Activated T-cell treated with anti-CD3 and anti-CD28 coated beads, Interleukin-2, amount 50 U/mL, for 4 hours (primary cell): ENCODE data around the gene MEIS1. TPM values are rescaled to one million over a fixed set of nuclear protein-coding genes. Genes with fewer than 3 reads are reported as not detected.
A peak's percentile ranks its signal among the peaks of the same experiment; 100 is the strongest.

ENCODE experiments used
- ATAC-seq, 2 donors: fragments of 200-7000 bp; cut with Tn5 transposase; one replicate each; pipeline ENCODE4 v1.10.0; 2021
- DNase-seq: peaks from one replicate; pipeline ENCODE4 v3.0.0-alpha.2; 2020
- H3K27me3 Mint-ChIP-seq: one replicate; pipeline ENCODE4 v1.8.0; 2021; ENCODE audit warnings: low read depth, mixed read lengths
- H3K36me3 Mint-ChIP-seq: one replicate; pipeline ENCODE4 v1.8.0; 2022; ENCODE audit warnings: mixed read lengths; ENCODE audit not compliant: insufficient read depth
- H3K4me1 Mint-ChIP-seq: one replicate; pipeline ENCODE4 v1.8.0; 2021; ENCODE audit warnings: low read depth, mixed read lengths
- H3K4me3 Mint-ChIP-seq: one replicate; pipeline ENCODE4 v1.8.0; 2021; ENCODE audit warnings: mild to moderate bottlenecking, moderate library complexity, mixed read lengths
- H3K9me3 Mint-ChIP-seq: one replicate; pipeline ENCODE4 v1.8.0; 2021; ENCODE audit warnings: mixed read lengths
- total RNA-seq, 3 donors: library from RNA; stranded (reverse); gene quantifications; one replicate each; pipeline ENCODE4 v1.2.1, GENCODE V29; 2021

Gene MEIS1
- total RNA-seq, 3 donors from 2014 or later, result 0.46 to 0.53 (median 0.46) TPM

GRCh38 chr2:66569321-66569851 lies 134.5 kb downstream of the MEIS1 start:
- no peaks in the 10 kb centered on the region for H3K36me3 Mint-ChIP-seq
- no peaks in the 10 kb centered on the region for H3K9me3 Mint-ChIP-seq
- H3K4me1 Mint-ChIP-seq, result no peaks in the 10 kb centered on the region
- H3K4me3 Mint-ChIP-seq, result no peak overlapping the region
- no peak for ATAC-seq
- H3K27me3 Mint-ChIP-seq, result peaks cover 10% of the 10 kb centered on the region
- DNase-seq, result no peak

- Mint-ChIP-seq H3K36me3 (no peaks in the 10 kb centered on the region), H3K27me3 (peaks cover 10% of the 10 kb centered on the region), H3K4me1 (peaks cover 2% of the 10 kb centered on the region), H3K4me3 (no peak overlapping the region), H3K9me3 (no peaks in the 10 kb centered on the region)
- ATAC-seq (no peak), DNase-seq (no peak)
Observed at GRCh38 chr2:66569974-66570373, 135.0 kb downstream of the MEIS1 start.

DNA sequence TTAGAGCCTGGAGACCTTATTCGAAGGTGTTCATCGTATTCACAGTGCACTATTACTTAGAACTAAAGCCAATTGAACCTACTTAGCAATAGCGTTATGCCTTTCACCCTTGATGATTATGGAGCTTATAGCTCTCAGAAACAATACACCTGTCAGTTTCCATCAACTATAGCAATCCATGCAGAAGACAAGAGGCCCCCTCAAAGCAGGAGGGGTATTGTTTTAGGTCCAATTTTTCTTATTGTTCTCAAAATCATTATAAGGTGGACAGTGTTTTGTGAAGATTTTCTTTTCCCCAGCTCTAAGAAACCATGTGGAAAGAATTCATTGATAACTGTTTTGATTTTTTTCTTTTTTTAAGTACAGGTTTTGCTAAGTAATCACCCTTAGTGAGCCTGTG lies 135.5 kb downstream of the MEIS1 start:
- H3K36me3 Mint-ChIP-seq, result no peaks in the 10 kb centered on the region
- H3K9me3 Mint-ChIP-seq, result no peaks in the 10 kb centered on the region
- peaks cover 5% of the 10 kb centered on the region for H3K4me1 Mint-ChIP-seq
- H3K4me3 Mint-ChIP-seq, result no peak overlapping the region
- ATAC-seq (no peak), DNase-seq (no peak)
- H3K27me3 Mint-ChIP-seq, result peaks cover 13% of the 10 kb centered on the region

- Mint-ChIP-seq H3K9me3 (no peaks in the 10 kb centered on the region), H3K4me1 (peaks cover 6% of the 10 kb centered on the region), H3K4me3 (no peak overlapping the region), H3K36me3 (no peaks in the 10 kb centered on the region), H3K27me3 (peaks cover 20% of the 10 kb centered on the region)
- no peak for ATAC-seq
- no peak for DNase-seq
Observed at GRCh38 chr2:66571918-66572317, 137.0 kb downstream of the MEIS1 start.

- no peak overlapping the region for H3K4me3 Mint-ChIP-seq
- peaks cover 6% of the 10 kb centered on the region for H3K4me1 Mint-ChIP-seq
- H3K27me3 Mint-ChIP-seq, result peaks cover 24% of the 10 kb centered on the region
- H3K36me3 Mint-ChIP-seq, result no peaks in the 10 kb centered on the region
- ATAC-seq (no peak), DNase-seq (no peak)
- no peaks in the 10 kb centered on the region for H3K9me3 Mint-ChIP-seq
Observed at GRCh38 chr2:66572391-66572790, 137.5 kb downstream of the MEIS1 start.

GRCh38 chr2:66573416-66573815 lies 138.5 kb downstream of the MEIS1 start:
- DNase-seq (no peak), ATAC-seq (no peak)
- Mint-ChIP-seq H3K36me3 (no peaks in the 10 kb centered on the region), H3K27me3 (peaks cover 34% of the 10 kb centered on the region), H3K4me3 (no peak overlapping the region), H3K4me1 (peaks cover 6% of the 10 kb centered on the region), H3K9me3 (no peaks in the 10 kb centered on the region)

DNA sequence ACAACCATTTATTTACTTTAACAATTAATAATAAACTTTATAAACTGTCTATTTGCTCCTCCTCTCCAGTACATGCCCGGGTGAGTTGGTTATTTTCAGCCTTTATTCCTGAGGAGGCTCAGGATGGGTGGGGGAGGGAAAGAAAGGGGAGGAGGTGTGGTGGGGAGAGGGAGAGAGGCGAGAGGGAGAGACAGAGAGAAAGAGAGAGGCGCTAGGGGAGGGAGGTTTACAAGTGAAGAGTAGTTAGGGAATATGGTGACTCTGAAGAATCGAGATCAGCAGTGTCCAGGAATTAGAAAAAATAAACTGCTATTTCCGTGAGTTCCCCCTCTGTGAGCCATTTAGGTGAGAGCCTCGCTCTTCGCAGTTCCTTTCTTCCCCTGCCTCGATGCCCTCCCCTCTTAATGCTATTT lies 138.9 kb downstream of the MEIS1 start:
- Mint-ChIP-seq H3K9me3 (no peaks in the 10 kb centered on the region), H3K4me1 (peaks cover 6% of the 10 kb centered on the region), H3K36me3 (no peaks in the 10 kb centered on the region), H3K4me3 (no peak overlapping the region), H3K27me3 (peaks cover 38% of the 10 kb centered on the region)
- DNase-seq (no peak), ATAC-seq (no peak)

DNA sequence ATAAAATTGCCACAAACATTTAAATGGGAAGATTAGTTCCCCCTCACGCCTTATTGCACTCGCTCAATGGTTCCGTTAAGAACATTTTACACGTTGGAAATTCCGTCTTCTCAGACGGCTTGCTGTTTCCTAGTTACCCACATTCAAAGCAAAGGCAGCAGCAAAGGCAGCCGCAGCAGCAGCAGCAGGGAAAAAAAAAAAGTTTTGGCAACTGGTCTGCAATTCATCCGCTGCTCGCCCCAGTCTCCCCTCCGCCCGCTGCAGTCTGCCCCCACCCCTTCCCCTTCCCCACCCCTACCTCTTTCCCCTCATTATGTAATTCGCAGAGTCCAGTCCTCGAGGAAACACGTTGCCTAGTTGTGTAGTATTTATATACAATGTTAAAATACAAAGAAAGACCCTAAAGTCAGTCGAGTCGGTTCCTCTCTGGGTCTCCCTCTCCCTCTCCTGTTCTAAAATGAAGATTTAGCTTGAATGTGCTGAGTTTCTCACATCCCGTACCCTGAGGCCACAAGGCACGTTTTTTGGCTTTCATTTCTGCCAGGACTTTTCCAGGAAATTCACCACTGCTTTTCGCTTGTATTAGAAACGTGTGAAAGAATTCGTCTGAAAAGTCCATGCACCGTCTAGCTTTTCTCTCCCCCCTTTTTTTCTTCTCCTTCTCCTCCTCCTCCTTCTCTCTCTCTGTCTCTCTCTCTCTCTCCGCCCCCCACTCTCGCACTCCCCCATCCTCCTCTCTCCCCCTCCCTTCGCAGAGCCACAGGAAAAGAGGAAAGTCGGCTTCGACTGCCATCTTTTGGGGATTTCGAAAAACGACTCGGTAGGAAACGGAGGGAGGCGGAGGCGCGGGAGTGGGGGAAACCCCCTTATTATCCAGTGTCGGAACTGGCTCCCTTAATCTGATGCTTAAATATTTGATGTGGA lies 140.0 kb downstream of the MEIS1 start:
- no peaks in the 10 kb centered on the region for H3K36me3 Mint-ChIP-seq

GRCh38 chr2:66575625-66576310 lies 140.8 kb downstream of the MEIS1 start:
- DNase-seq (no peak), ATAC-seq (peak in 1 of 2 donors; percentile 30)
- Mint-ChIP-seq H3K27me3 (peaks cover 52% of the 10 kb centered on the region), H3K36me3 (no peaks in the 10 kb centered on the region), H3K4me3 (no peak overlapping the region), H3K4me1 (peaks cover 6% of the 10 kb centered on the region), H3K9me3 (no peaks in the 10 kb centered on the region)

More for the DNA sequence above, 140.0 kb downstream of the MEIS1 start:
- H3K9me3 Mint-ChIP-seq, result no peaks in the 10 kb centered on the region
- peaks cover 6% of the 10 kb centered on the region for H3K4me1 Mint-ChIP-seq
- ATAC-seq (no peak), DNase-seq (no peak)
- H3K27me3 Mint-ChIP-seq, result peaks cover 48% of the 10 kb centered on the region
- H3K4me3 Mint-ChIP-seq, result no peak overlapping the region

DNA sequence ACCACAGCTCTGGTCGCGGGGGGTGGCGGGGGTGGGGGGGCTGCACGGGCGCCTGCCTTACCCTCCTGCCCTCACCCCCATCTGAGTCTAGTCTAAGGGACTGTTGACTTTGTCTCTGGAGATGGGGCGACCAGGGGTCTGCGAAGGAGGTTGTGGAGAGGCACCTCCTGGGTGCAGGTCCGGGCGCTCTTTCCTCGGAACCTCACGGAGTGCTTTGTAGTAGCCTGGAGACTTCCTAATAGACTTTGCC lies 141.3 kb downstream of the MEIS1 start:
- no peak for DNase-seq
- no peaks in the 10 kb centered on the region for H3K9me3 Mint-ChIP-seq
- no peak overlapping the region for H3K4me3 Mint-ChIP-seq
- H3K27me3 Mint-ChIP-seq, result peaks cover 56% of the 10 kb centered on the region
- H3K4me1 Mint-ChIP-seq, result peaks cover 8% of the 10 kb centered on the region
- H3K36me3 Mint-ChIP-seq, result no peaks in the 10 kb centered on the region
- ATAC-seq, result peak in 1 of 2 donors; percentile 18

GRCh38 chr2:66576561-66577320 lies 141.8 kb downstream of the MEIS1 start:
- H3K27me3 Mint-ChIP-seq, result peaks cover 55% of the 10 kb centered on the region
- DNase-seq (no peak), ATAC-seq (peak in 1 of 2 donors; percentile 30)
- no peak overlapping the region for H3K4me3 Mint-ChIP-seq
- H3K4me1 Mint-ChIP-seq, result peaks cover 8% of the 10 kb centered on the region
- no peaks in the 10 kb centered on the region for H3K36me3 Mint-ChIP-seq
- H3K9me3 Mint-ChIP-seq, result no peaks in the 10 kb centered on the region

DNA sequence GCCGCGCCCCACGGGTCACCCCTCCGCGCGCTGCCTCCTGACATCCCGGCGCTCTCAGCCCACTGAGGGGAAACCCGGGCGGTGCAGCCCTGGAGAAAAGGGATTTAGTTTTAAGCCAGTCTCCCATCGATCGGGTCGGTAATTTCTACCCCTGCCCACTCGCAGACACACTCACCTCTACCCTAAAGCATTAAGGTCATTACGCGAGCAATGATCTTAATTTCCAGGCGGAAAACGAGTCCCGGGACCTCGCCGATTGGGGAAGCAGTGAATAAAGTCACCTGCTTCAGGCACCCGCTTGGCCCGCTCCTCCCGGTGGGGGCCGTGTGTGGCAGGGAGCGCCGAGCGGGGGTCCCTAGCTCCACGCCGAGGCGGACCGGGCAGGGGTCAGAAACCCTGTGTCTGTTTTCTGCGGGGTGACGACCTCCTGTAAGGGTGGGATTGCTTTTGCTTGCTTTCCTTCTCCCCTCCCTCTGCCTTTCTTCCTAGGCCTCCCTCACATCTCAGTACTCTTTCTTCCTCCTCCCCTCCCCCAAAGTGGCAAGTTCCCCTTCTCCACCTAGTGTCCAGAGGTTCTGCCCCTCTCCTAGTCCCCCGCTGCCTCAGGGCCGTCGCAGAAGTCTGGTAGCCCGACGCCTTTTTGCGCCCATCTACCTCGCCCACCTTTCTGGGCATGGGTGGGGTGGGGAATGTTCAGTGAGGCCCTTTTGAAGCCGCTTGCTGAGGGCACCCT lies 142.6 kb downstream of the MEIS1 start:
- H3K9me3 Mint-ChIP-seq, result no peaks in the 10 kb centered on the region
- peaks cover 8% of the 10 kb centered on the region for H3K4me1 Mint-ChIP-seq
- no peak overlapping the region for H3K4me3 Mint-ChIP-seq
- ATAC-seq (no peak), DNase-seq (no peak)
- H3K27me3 Mint-ChIP-seq, result peaks cover 51% of the 10 kb centered on the region
- H3K36me3 Mint-ChIP-seq, result no peaks in the 10 kb centered on the region

- H3K36me3 Mint-ChIP-seq, result no peaks in the 10 kb centered on the region
- H3K27me3 Mint-ChIP-seq, result peaks cover 51% of the 10 kb centered on the region
- no peak overlapping the region for H3K4me3 Mint-ChIP-seq
- ATAC-seq (no peak), DNase-seq (no peak)
- H3K4me1 Mint-ChIP-seq, result peaks cover 8% of the 10 kb centered on the region
- no peaks in the 10 kb centered on the region for H3K9me3 Mint-ChIP-seq
Observed at GRCh38 chr2:66578054-66578686, 143.2 kb downstream of the MEIS1 start.
